ENCODE measurements around the gene ANXA2R.

Gene ANXA2R

DNA sequence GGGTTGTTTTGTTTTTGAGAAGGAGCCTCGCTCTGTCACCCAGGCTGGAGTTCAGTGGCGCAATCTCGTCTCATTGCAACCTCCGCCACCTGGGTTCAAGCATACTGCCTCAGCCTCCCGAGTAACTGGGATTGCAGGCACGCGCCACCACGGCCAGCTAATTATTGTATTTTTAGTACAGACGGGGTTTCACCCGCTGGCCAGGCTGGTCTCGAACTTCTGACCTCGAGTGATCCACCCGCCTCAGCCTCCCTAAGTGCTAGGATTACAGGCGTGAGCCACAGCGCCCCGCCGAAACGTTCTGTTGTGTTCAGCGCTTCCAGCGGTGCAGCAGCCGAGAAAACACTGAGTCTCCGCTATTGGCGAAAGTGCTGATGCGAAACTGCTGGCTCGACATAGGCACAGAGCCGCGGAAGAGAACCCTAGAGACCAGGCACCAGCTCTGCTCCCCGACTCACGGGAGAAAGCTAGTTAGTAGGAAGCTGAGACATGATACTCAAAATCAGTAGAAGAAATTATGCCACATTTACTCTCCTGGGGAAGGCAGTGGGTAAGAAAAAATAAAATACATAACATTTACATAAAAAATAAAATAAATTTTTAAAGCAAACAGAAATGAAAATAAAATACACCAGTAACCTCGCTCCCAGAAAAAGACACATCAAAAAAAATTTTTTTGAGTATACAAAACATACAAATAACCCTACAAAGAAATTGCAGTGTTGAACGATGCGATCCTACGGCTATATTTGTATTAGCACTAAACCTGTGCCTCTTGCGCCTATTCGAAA lies 31.6 kb downstream of the ANXA2R start:
- no peaks in the 10 kb centered on the region for H3K36me3 ChIP-seq (ENCODE audit: control insufficient read depth, low read length)
- H3K79me2 ChIP-seq (ENCODE audit: control insufficient read depth, low read length), result no peaks in the 10 kb centered on the region
- H3K4me1 ChIP-seq (ENCODE audit: control insufficient read depth, low read length), result peaks cover 29% of the 10 kb centered on the region
- peak overlapping the region; percentile 94 for H3K4me2 ChIP-seq (ENCODE audit: low read length)
- peak overlapping the region; percentile 85 for H3K27ac ChIP-seq (ENCODE audit: low read depth, low read length)
- no peaks in the 10 kb centered on the region for H3K9me2 ChIP-seq (replicated peaks; ENCODE audit: control insufficient read depth, low read length)
- H3F3A ChIP-seq (ENCODE audit: control insufficient read depth, insufficient read depth), result peaks cover 28% of the 10 kb centered on the region
- no peaks in the 10 kb centered on the region for H3K27me3 ChIP-seq (ENCODE audit: control insufficient read depth, low read length)
- TF ChIP-seq, protein P1, sequence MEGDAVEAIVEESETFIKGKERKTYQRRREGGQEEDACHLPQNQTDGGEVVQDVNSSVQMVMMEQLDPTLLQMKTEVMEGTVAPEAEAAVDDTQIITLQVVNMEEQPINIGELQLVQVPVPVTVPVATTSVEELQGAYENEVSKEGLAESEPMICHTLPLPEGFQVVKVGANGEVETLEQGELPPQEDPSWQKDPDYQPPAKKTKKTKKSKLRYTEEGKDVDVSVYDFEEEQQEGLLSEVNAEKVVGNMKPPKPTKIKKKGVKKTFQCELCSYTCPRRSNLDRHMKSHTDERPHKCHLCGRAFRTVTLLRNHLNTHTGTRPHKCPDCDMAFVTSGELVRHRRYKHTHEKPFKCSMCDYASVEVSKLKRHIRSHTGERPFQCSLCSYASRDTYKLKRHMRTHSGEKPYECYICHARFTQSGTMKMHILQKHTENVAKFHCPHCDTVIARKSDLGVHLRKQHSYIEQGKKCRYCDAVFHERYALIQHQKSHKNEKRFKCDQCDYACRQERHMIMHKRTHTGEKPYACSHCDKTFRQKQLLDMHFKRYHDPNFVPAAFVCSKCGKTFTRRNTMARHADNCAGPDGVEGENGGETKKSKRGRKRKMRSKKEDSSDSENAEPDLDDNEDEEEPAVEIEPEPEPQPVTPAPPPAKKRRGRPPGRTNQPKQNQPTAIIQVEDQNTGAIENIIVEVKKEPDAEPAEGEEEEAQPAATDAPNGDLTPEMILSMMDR (IDR thresholded peaks at IDR 0.05; ENCODE audit: low read depth, low read length, poor library complexity, severe bottlenecking), result peak; percentile 48
- no peak for TF ChIP-seq EZH2phosphoT487 (IDR thresholded peaks at IDR 0.05; ENCODE audit: borderline replicate concordance, low read length)
- H4K20me1 ChIP-seq (ENCODE audit: control insufficient read depth, insufficient read depth, low read depth, low read length), result no peaks in the 10 kb centered on the region
- H3K4me3 ChIP-seq (ENCODE audit: low read length), result peak overlapping the region; percentile 83
- no peaks in the 10 kb centered on the region for H3K9me3 ChIP-seq (ENCODE audit: control insufficient read depth, insufficient read depth, low read length)

DNA sequence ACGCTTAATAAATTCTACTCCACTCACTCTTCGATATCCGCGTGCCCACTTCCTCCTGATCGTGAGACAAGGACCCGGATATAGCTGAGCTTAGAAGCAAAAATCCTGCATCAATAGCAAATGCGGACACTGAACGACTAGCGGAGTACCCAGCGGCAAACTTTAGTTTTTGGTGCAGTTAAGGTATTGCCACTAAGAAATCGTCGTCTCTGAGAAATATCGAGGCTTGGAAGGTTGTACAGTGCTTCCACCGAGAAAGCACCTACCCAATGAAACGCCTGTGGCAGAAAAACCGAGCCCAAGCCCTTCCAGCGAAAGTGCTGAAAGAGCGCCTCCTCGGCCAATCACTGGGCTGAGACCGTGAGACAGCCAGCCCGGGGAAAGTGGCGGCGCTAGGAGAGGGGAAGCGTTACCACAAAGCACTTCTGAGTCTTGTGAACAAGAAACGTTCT lies 32.2 kb downstream of the ANXA2R start:
- H3F3A ChIP-seq (ENCODE audit: control insufficient read depth, insufficient read depth), result peaks cover 28% of the 10 kb centered on the region
- peaks cover 29% of the 10 kb centered on the region for H3K4me1 ChIP-seq (ENCODE audit: control insufficient read depth, low read length)
- no peak for TF ChIP-seq EZH2phosphoT487 (IDR thresholded peaks at IDR 0.05; ENCODE audit: borderline replicate concordance, low read length)
- TF ChIP-seq, protein P1 (IDR thresholded peaks at IDR 0.05; ENCODE audit: low read depth, low read length, poor library complexity, severe bottlenecking), result no peak
- peak overlapping the region; percentile 94 for H3K4me2 ChIP-seq (ENCODE audit: low read length)
- no peaks in the 10 kb centered on the region for H3K36me3 ChIP-seq (ENCODE audit: control insufficient read depth, low read length)
- H3K27me3 ChIP-seq (ENCODE audit: control insufficient read depth, low read length), result no peaks in the 10 kb centered on the region
- peak overlapping the region; percentile 85 for H3K27ac ChIP-seq (ENCODE audit: low read depth, low read length)
- no peaks in the 10 kb centered on the region for H4K20me1 ChIP-seq (ENCODE audit: control insufficient read depth, insufficient read depth, low read depth, low read length)
- no peaks in the 10 kb centered on the region for H3K9me2 ChIP-seq (replicated peaks; ENCODE audit: control insufficient read depth, low read length)
- H3K4me3 ChIP-seq (ENCODE audit: low read length), result peak overlapping the region; percentile 83
- H3K79me2 ChIP-seq (ENCODE audit: control insufficient read depth, low read length), result no peaks in the 10 kb centered on the region
- H3K9me3 ChIP-seq (ENCODE audit: control insufficient read depth, insufficient read depth, low read length), result no peaks in the 10 kb centered on the region

DNA sequence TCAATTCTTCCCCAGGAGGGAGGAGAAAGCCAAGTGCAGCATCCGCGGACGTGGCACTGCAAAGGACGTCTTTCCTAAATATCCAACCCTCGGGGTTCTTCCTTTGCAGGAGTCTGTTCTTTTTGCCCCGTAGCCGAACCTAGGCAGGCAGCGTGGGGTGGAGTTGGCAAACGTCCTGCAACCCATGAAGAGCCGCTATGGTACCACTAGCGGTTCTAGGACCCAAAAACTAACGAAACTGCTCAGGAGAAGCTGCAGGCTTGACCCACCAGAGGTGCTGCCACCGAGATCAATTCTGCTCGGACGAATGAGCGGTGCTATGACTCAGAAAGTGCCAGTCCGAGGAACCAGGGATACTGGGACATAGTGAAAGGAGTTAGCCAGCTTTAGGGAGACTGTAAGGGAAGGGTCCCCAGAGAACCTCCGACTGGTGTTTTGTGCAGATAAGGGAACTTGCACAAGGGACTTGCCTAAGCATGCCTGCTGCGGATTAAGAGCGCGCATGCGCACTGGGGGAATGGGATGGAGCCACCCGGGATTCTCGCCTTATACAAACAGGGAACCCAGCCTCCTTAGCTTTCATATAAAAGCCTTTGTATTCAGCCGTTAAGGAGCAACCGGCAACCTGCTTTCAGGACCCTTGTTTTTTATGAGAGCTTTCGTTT lies 32.7 kb downstream of the ANXA2R start:
- H3K27ac ChIP-seq (ENCODE audit: low read depth, low read length), result peak overlapping the region; percentile 85
- no peaks in the 10 kb centered on the region for H3K9me2 ChIP-seq (replicated peaks; ENCODE audit: control insufficient read depth, low read length)
- H3K79me2 ChIP-seq (ENCODE audit: control insufficient read depth, low read length), result no peaks in the 10 kb centered on the region
- H3K9me3 ChIP-seq (ENCODE audit: control insufficient read depth, insufficient read depth, low read length), result no peaks in the 10 kb centered on the region
- H3K4me2 ChIP-seq (ENCODE audit: low read length), result peak overlapping the region; percentile 94
- TF ChIP-seq, protein P1 (IDR thresholded peaks at IDR 0.05; ENCODE audit: low read depth, low read length, poor library complexity, severe bottlenecking), result no peak
- H3K27me3 ChIP-seq (ENCODE audit: control insufficient read depth, low read length), result no peaks in the 10 kb centered on the region
- H3K4me1 ChIP-seq (ENCODE audit: control insufficient read depth, low read length), result peaks cover 29% of the 10 kb centered on the region
- H3F3A ChIP-seq (ENCODE audit: control insufficient read depth, insufficient read depth), result peaks cover 28% of the 10 kb centered on the region
- no peaks in the 10 kb centered on the region for H4K20me1 ChIP-seq (ENCODE audit: control insufficient read depth, insufficient read depth, low read depth, low read length)
- H3K4me3 ChIP-seq (ENCODE audit: low read length), result peak overlapping the region; percentile 83
- no peaks in the 10 kb centered on the region for H3K36me3 ChIP-seq (ENCODE audit: control insufficient read depth, low read length)
